A549 (cell line): ENCODE measurements around the gene ZFPL1. TPM values are rescaled to one million over a fixed set of nuclear protein-coding genes. Genes with fewer than 3 reads are reported as not detected.

Experiments
- BCL3 ChIP-seq: fragments of >200 bp; sonication (Bioruptor Twin); formaldehyde crosslinking; IDR thresholded peaks from 3 replicates; pipeline ENCODE4 v1.6.1; 2016
- BHLHE40 ChIP-seq: IDR thresholded peaks from 2 replicates; pipeline ENCODE4 v1.6.1; 2012; ENCODE audit warnings: low read depth, low read length, inconsistent platforms
- CBX2 ChIP-seq: fragments of 200-600 bp; sonication (generic); IDR thresholded peaks from 2 replicates; pipeline ENCODE4 v1.6.1; 2016; ENCODE audit warnings: low read depth, mild to moderate bottlenecking, borderline replicate concordance
- CBX8 ChIP-seq: fragments of 200-600 bp; sonication (generic); IDR thresholded peaks from 2 replicates; pipeline ENCODE4 v1.6.1; 2016
- CHD2 ChIP-seq: fragments of 150-350 bp; IDR thresholded peaks from 2 replicates; pipeline ENCODE4 v1.6.1; 2014; ENCODE audit warnings: low read length; ENCODE audit not compliant: partially characterized antibody
- CHD4 ChIP-seq: fragments of 200-600 bp; sonication (generic); IDR thresholded peaks from 2 replicates; pipeline ENCODE4 v1.6.1; 2016; ENCODE audit warnings: antibody characterized with exemption, mild to moderate bottlenecking, borderline replicate concordance
- CTCF ChIP-seq: fragments of >200 bp; sonication (Bioruptor Twin); formaldehyde crosslinking; IDR thresholded peaks from 3 replicates; pipeline ENCODE4 v1.5.1; 2016
- EHF ChIP-seq: fragments of 250-450 bp; sonication (Bioruptor Pico); IDR thresholded peaks from 2 replicates; pipeline ENCODE4 v1.5.0; 2020; ENCODE audit warnings: mild to moderate bottlenecking
- EP300 ChIP-seq, 2 experiments: fragments of >200 bp; sonication (Bioruptor Twin); formaldehyde crosslinking; IDR thresholded peaks; 2 replicates in 1 of 2; 3 replicates in 1 of 2; pipeline ENCODE4 v1.6.1; 2016 to 2017
- FOSB ChIP-seq: fragments of 250-450 bp; sonication (Bioruptor Pico); IDR thresholded peaks from 2 replicates; pipeline ENCODE4 v1.5.0; 2020; ENCODE audit warnings: mild to moderate bottlenecking, moderate library complexity
- FOSL2 ChIP-seq, 2 experiments: fragments of 450-650 bp in 1 of 2; fragments of >200 bp in 1 of 2; sonication (Bioruptor Twin) in 1 of 2; formaldehyde crosslinking; IDR thresholded peaks; 2 replicates each; pipeline versions ENCODE4 v1.5.0 to v1.6.1; 2016 to 2020; ENCODE audit warnings: mild to moderate bottlenecking in 1 of 2, moderate library complexity in 1 of 2
- FOXS1 ChIP-seq: fragments of 250-450 bp; sonication (Bioruptor Pico); IDR thresholded peaks from 2 replicates; pipeline ENCODE4 v1.5.0; 2020; ENCODE audit warnings: mild to moderate bottlenecking, moderate library complexity
- GATA3 ChIP-seq: IDR thresholded peaks from 2 replicates; pipeline ENCODE4 v1.6.1; 2012; ENCODE audit warnings: borderline replicate concordance
- HDAC2 ChIP-seq: fragments of 200-600 bp; sonication (generic); IDR thresholded peaks from 2 replicates; pipeline ENCODE4 v1.6.1; 2016
- HES2 ChIP-seq: fragments of >200 bp; sonication (Bioruptor Twin); formaldehyde crosslinking; IDR thresholded peaks from 2 replicates; pipeline ENCODE4 v1.6.1; 2016
- HEYL ChIP-seq: fragments of 250-450 bp; sonication (Bioruptor Pico); IDR thresholded peaks from 2 replicates; pipeline ENCODE4 v1.8.0; 2021; ENCODE audit warnings: mild to moderate bottlenecking, moderate library complexity
- HOXA7 ChIP-seq: fragments of 250-450 bp; sonication (Bioruptor Pico); IDR thresholded peaks from 2 replicates; pipeline ENCODE4 v1.5.0; 2020; ENCODE audit warnings: mild to moderate bottlenecking, moderate library complexity
- JUN ChIP-seq, 2 experiments: fragments of >200 bp; sonication (Bioruptor Twin); formaldehyde crosslinking; IDR thresholded peaks; 2 replicates in 1 of 2; 3 replicates in 1 of 2; pipeline ENCODE4 v1.6.1; 2016 to 2017
- JUNB ChIP-seq: fragments of >200 bp; sonication (Bioruptor Twin); formaldehyde crosslinking; IDR thresholded peaks from 2 replicates; pipeline ENCODE4 v1.6.1; 2016
- KDM1A ChIP-seq: fragments of 200-600 bp; sonication (generic); IDR thresholded peaks from 2 replicates; pipeline ENCODE4 v1.6.1; 2016; ENCODE audit warnings: low read depth, mild to moderate bottlenecking
- MAFK ChIP-seq: fragments of 450-650 bp; IDR thresholded peaks from 2 replicates; pipeline ENCODE4 v1.6.1; 2014; ENCODE audit not compliant: partially characterized antibody
- MAX ChIP-seq: IDR thresholded peaks from 2 replicates; pipeline ENCODE4 v1.6.1; 2012
- MAZ ChIP-seq: fragments of 150-350 bp; IDR thresholded peaks from 2 replicates; pipeline ENCODE4 v1.6.1; 2014; ENCODE audit warnings: antibody characterized with exemption, low read depth, low read length, borderline replicate concordance
- NR3C1 ChIP-seq: fragments of >200 bp; sonication (Bioruptor Twin); formaldehyde crosslinking; IDR thresholded peaks from 3 replicates; pipeline ENCODE4 v1.6.1; 2017
- POLR2A ChIP-seq: IDR thresholded peaks from 2 replicates; pipeline ENCODE4 v1.6.1; 2012; ENCODE audit warnings: mild to moderate bottlenecking, low read length
- RAD21 ChIP-seq, 2 experiments: fragments of >200 bp in 1 of 2; sonication (Bioruptor Twin) in 1 of 2; formaldehyde crosslinking in 1 of 2; IDR thresholded peaks in 1 of 2; conservative IDR thresholded peaks in 1 of 2; 2 replicates in 1 of 2; 3 replicates in 1 of 2; pipeline ENCODE4 v1.6.1; 2012 to 2018; ENCODE audit warnings: inconsistent platforms in 1 of 2
- RARB ChIP-seq: fragments of 250-450 bp; sonication (Bioruptor Pico); IDR thresholded peaks from 2 replicates; pipeline ENCODE4 v1.8.0; 2021; ENCODE audit warnings: mild to moderate bottlenecking, moderate library complexity
- REST ChIP-seq: fragments of 200-600 bp; sonication (generic); IDR thresholded peaks from 2 replicates; pipeline ENCODE4 v1.6.1; 2016; ENCODE audit warnings: antibody characterized with exemption, mild to moderate bottlenecking, moderate library complexity
- SMC3 ChIP-seq: fragments of >200 bp; sonication (Bioruptor Twin); formaldehyde crosslinking; IDR thresholded peaks from 3 replicates; pipeline ENCODE4 v1.6.1; 2018; ENCODE audit warnings: inconsistent platforms
- SREBF2 ChIP-seq: fragments of 450-650 bp; IDR thresholded peaks from 2 replicates; pipeline ENCODE4 v1.6.1; 2014; ENCODE audit warnings: mild to moderate bottlenecking, moderate library complexity
- TFCP2L1 ChIP-seq: fragments of 250-450 bp; sonication (Bioruptor Pico); IDR thresholded peaks from 2 replicates; pipeline ENCODE4 v1.5.0; 2021; ENCODE audit warnings: mild to moderate bottlenecking
- ZFP36 ChIP-seq: fragments of 450-650 bp; IDR thresholded peaks from 2 replicates; pipeline ENCODE4 v1.6.1; 2014; ENCODE audit warnings: borderline replicate concordance; ENCODE audit not compliant: partially characterized antibody
- ZNF302 ChIP-seq: fragments of 250-450 bp; sonication (Bioruptor Pico); IDR thresholded peaks from 2 replicates; pipeline ENCODE4 v1.9.0; 2021; ENCODE audit warnings: inconsistent platforms, mild to moderate bottlenecking, moderate library complexity
- polyA plus RNA-seq, 4 experiments: library from polyadenylated mRNA; depleted of rRNA in 3 of 4; stranded (reverse); fragments of >200 nt; fragmentation: RNase III in 1 of 4; extraction: RNeasy Plus Mini Kit Qiagen cat#74134 plus additional on column Dnase treatment in 1 of 4; gene quantifications; 2 replicates in 3 of 4; 3 replicates in 1 of 4; pipeline ENCODE4 v1.2.3, GENCODE V29; 2011 to 2017
- TF ChIP-seq, protein P1 (sequence below): fragments of 250-450 bp; sonication (Bioruptor Pico); IDR thresholded peaks from 2 replicates; pipeline ENCODE4 v1.5.0; 2020; ENCODE audit warnings: low read depth, mild to moderate bottlenecking, moderate library complexity

ZFPL1 gene
- polyA plus RNA-seq, 2 of the 4 experiments (the other 2 are of a cell fraction), result 30.1 to 31.7 TPM

- TF ChIP-seq REST, result peak; percentile 46; the same call in 1 of the 2 replicates
- no peak for TF ChIP-seq BHLHE40
- TF ChIP-seq MAFK, result no peak
- TF ChIP-seq TFCP2L1 (CRISPR knock-in tag), result peak; percentile 88
- no peak for TF ChIP-seq CBX8
- TF ChIP-seq EP300 (IDR thresholded peaks at IDR 0.05), result no peak; a peak in 1 of 5 replicates
- no peak for TF ChIP-seq ZFP36
- TF ChIP-seq JUN (IDR thresholded peaks at IDR 0.05), result peak; percentile 84 to 95; a peak in 4 of 5 replicates
- TF ChIP-seq MAX, result peak; percentile 91
- TF ChIP-seq EHF (CRISPR knock-in tag), result peak; percentile 40; the same call in 1 of the 2 replicates
- no peak for TF ChIP-seq SREBF2
- peak; percentile 67 for TF ChIP-seq POLR2A
- TF ChIP-seq GATA3, result peak; percentile 59; the same call in 1 of the 2 replicates
- no peak for TF ChIP-seq JUNB
- TF ChIP-seq FOSL2 (IDR thresholded peaks at IDR 0.05), result no peak
- TF ChIP-seq FOSL2 (CRISPR knock-in tag; IDR thresholded peaks at IDR 0.05), result peak; percentile 37; the same call in 1 of the 2 replicates
- no peak for TF ChIP-seq RAD21 (conservative IDR thresholded peaks at IDR 0.05 in 1 of 2, IDR thresholded peaks at IDR 0.05 in 1 of 2)
- TF ChIP-seq KDM1A, result no peak
- no peak for TF ChIP-seq CTCF
- TF ChIP-seq HEYL (CRISPR knock-in tag), result no peak
- TF ChIP-seq FOXS1 (CRISPR knock-in tag), result 0 out of 2 replicates have a peak, but pooled peaks have one; percentile 49
- TF ChIP-seq BCL3, result peak; percentile 69; the same call in 2 of the 3 replicates
- TF ChIP-seq, protein P1, sequence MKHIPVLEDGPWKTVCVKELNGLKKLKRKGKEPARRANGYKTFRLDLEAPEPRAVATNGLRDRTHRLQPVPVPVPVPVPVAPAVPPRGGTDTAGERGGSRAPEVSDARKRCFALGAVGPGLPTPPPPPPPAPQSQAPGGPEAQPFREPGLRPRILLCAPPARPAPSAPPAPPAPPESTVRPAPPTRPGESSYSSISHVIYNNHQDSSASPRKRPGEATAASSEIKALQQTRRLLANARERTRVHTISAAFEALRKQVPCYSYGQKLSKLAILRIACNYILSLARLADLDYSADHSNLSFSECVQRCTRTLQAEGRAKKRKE (CRISPR knock-in tag), result no peak
- TF ChIP-seq CHD4, result no peak
- no peak for TF ChIP-seq ZNF302
- TF ChIP-seq MAZ, result peak; percentile 97
- no peak for TF ChIP-seq CHD2
- TF ChIP-seq HDAC2, result no peak
- no peak for TF ChIP-seq FOSB
- TF ChIP-seq HOXA7 (CRISPR knock-in tag), result 0 out of 2 replicates have a peak, but pooled peaks have one; percentile 29
- TF ChIP-seq NR3C1, result no peak
- TF ChIP-seq CBX2, result no peak
- TF ChIP-seq RARB (CRISPR knock-in tag), result 0 out of 2 replicates have a peak, but pooled peaks have one; percentile 56
- TF ChIP-seq HES2, result no peak
- no peak for TF ChIP-seq SMC3
These were observed 12.2 kb downstream of the ZFPL1 start, which contains the start of gene VPS51 (continued) for GRCh38 chr11:65095974-65096806.
